Upper lobe of left lung (tissue), 6 donors: ENCODE measurements around the gene PPIE. TPM values are rescaled to one million over a fixed set of nuclear protein-coding genes. Genes with fewer than 3 reads are reported as not detected.

ENCODE experiments used
- ATAC-seq, 2 donors: fragments of 200-7000 bp; cut with Tn5 transposase; one replicate each; pipeline ENCODE4 v1.9.1; 2022; ENCODE audit warnings: mild to moderate bottlenecking in 2 of 2, moderate library complexity in 2 of 2; ENCODE audit not compliant: low FRiP score in 2 of 2
- DNase-seq, 2 donors: peaks; one replicate each; pipeline ENCODE4 v3.0.0-alpha.2; 2019 to 2020
- H3K27ac ChIP-seq, 4 donors: fragments of 200-600 bp; sonication (generic); one replicate each; pipeline ENCODE4 v1.5.1; 2016 to 2019
- H3K27me3 ChIP-seq, 4 donors: fragments of 200-600 bp; sonication (generic); one replicate each; pipeline ENCODE4 v1.5.1; 2017 to 2019
- H3K36me3 ChIP-seq, 4 donors: fragments of 200-600 bp; sonication (generic); one replicate each; pipeline ENCODE4 v1.5.1; 2016 to 2019
- H3K4me1 ChIP-seq, 4 donors: fragments of 200-600 bp; sonication (generic); one replicate each; pipeline ENCODE4 v1.5.1; 2018 to 2019
- H3K4me3 ChIP-seq, 4 donors: fragments of 200-600 bp; sonication (generic); one replicate each; pipeline ENCODE4 v1.5.1; 2017 to 2019; ENCODE audit warnings: mild to moderate bottlenecking in 2 of 4, moderate library complexity in 1 of 4
- H3K9me3 ChIP-seq, 4 donors: fragments of 200-600 bp; sonication (generic); one replicate each; pipeline ENCODE4 v1.5.1; 2018 to 2019
- CTCF ChIP-seq, 6 experiments: fragments of 450-650 bp in 4 of 6; fragments of 200-600 bp in 2 of 6; sonication (generic) in 2 of 6; IDR thresholded peaks; one replicate each; pipeline ENCODE4 v1.5.1; 2016 to 2019; ENCODE audit warnings: antibody characterized with exemption in 6 of 6
- EP300 ChIP-seq, 4 donors: sonication (generic); formaldehyde crosslinking; IDR thresholded peaks; one replicate each; pipeline ENCODE4 v1.5.1; 2017; ENCODE audit warnings: antibody characterized with exemption in 4 of 4, control low read depth in 2 of 4
- POLR2A ChIP-seq, 4 donors: fragments of 450-650 bp; IDR thresholded peaks; one replicate each; pipeline ENCODE4 v1.5.1; 2016 to 2017; ENCODE audit warnings: antibody characterized with exemption in 4 of 4, mild to moderate bottlenecking in 2 of 4
- POLR2AphosphoS5 ChIP-seq, 2 donors: sonication (generic); formaldehyde crosslinking; IDR thresholded peaks; one replicate each; pipeline ENCODE4 v1.5.1; 2017; ENCODE audit warnings: antibody characterized with exemption in 2 of 2
- WGBS, 2 donors: methylation state at CpG; one replicate each; pipeline ENCODE4 v1.1.5; 2017 to 2018; 5-methylcytosine and 5-hydroxymethylcytosine counted together
- total RNA-seq, 6 donors: library from RNA; depleted of rRNA in 4 of 6; stranded (reverse); fragments of >200 nt in 4 of 6; gene quantifications; one replicate each; pipeline versions ENCODE4 v1.1.0 to v1.2.1, GENCODE V29; 2016 to 2021
- donor health status: DM: no; HTN: no; CAD: no; lungs with moderate emphysema.
- donor health status: DM: no; HTN: yes; CAD: no; lungs with severe emphysema.

PPIE gene
- total RNA-seq, 6 donors from 2014 or later, result 23.6 to 54.5 (median 36.1) TPM

GRCh38 chr1:39788426-39788757 is 49.7 kb downstream of the PPIE start:
- Histone ChIP-seq H3K4me3 (peak overlapping the region in 3 of 4 donors; percentile 67 to 74 (median 69)), H3K4me1 (peaks cover 4 to 30% (median 10%) of the 10 kb centered on the region in 4 donors), H3K27ac (peak overlapping the region in 1 of 4 donors; percentile 68), H3K9me3 (no peaks in the 10 kb centered on the region), H3K36me3 (no peaks in the 10 kb centered on the region), H3K27me3 (peaks cover 0 to 20% (median 2%) of the 10 kb centered on the region in 4 donors)
- no peak for TF ChIP-seq EP300 (IDR thresholded peaks at IDR 0.05)
- TF ChIP-seq POLR2A (IDR thresholded peaks at IDR 0.05), result no peak
- TF ChIP-seq CTCF (IDR thresholded peaks at IDR 0.05), result no peak
- no peak for TF ChIP-seq POLR2AphosphoS5 (IDR thresholded peaks at IDR 0.05)
- WGBS, 2 donors, result no CpG with 5 or more reads among the region's 51 CpGs
- ATAC-seq, result peak in 1 of 2 donors; percentile 4
- DNase-seq, result no peak

GRCh38 chr1:39788758-39789570 is 50.3 kb downstream of the PPIE start, which contains the start of gene BMP8B:
Gene BMP8B, minus strand, starts transcription at chr1:39788865. Its CDS starts 380 bp downstream, at chr1:39788485.
- peak within 1 kb of the TSS; percentile 27 to 74 (median 68) for H3K4me3 ChIP-seq

GRCh38 chr1:39789571-39790110 is 51.0 kb downstream of the PPIE start:
- 64 to 65% methylated on average over 9 to 15 of the region's 15 CpGs for WGBS, 2 donors
- no peak for DNase-seq
- no peaks in the 10 kb centered on the region for H3K36me3 ChIP-seq
- peaks cover 4 to 30% (median 10%) of the 10 kb centered on the region in 4 donors for H3K4me1 ChIP-seq
- no peak for TF ChIP-seq POLR2A (IDR thresholded peaks at IDR 0.05)
- no peak for TF ChIP-seq EP300 (IDR thresholded peaks at IDR 0.05)
- no peak for TF ChIP-seq POLR2AphosphoS5 (IDR thresholded peaks at IDR 0.05)
- TF ChIP-seq CTCF (IDR thresholded peaks at IDR 0.05), result no peak
- peak overlapping the region in 3 of 4 donors; percentile 39 to 68 (median 48) for H3K27ac ChIP-seq
- no peak for ATAC-seq
- no peaks in the 10 kb centered on the region for H3K9me3 ChIP-seq
- H3K27me3 ChIP-seq, result peaks cover 0 to 20% (median 2%) of the 10 kb centered on the region in 4 donors
- peak overlapping the region; percentile 27 to 74 (median 68) for H3K4me3 ChIP-seq

More at GRCh38 chr1:39788758-39789570, 50.3 kb downstream of the PPIE start, which contains the start of gene BMP8B:
- H3K36me3 ChIP-seq, result no peaks in the 10 kb centered on the region
- peak within 1 kb of the TSS in 3 of 4 donors; percentile 39 to 68 (median 48) for H3K27ac ChIP-seq
- H3K27me3 ChIP-seq, result peaks cover 0 to 20% (median 2%) of the 10 kb centered on the region in 4 donors
- TF ChIP-seq POLR2AphosphoS5 (IDR thresholded peaks at IDR 0.05), result no peak
- peak in 2 of 4 donors; percentile 5 to 37 for TF ChIP-seq POLR2A (IDR thresholded peaks at IDR 0.05)
- TF ChIP-seq CTCF (IDR thresholded peaks at IDR 0.05), result peak in 1 of 6 experiments; percentile 6
- peaks cover 4 to 30% (median 10%) of the 10 kb centered on the region in 4 donors for H3K4me1 ChIP-seq
- peak; percentile 75 to 92 for ATAC-seq
- DNase-seq, result peak; percentile 81 to 94
- WGBS, 2 donors, result 4 to 9% methylated on average over 12 to 15 of the region's 91 CpGs
- no peaks in the 10 kb centered on the region for H3K9me3 ChIP-seq

- WGBS, 2 donors, result 91 to 96% methylated on average over 2 of the region's 2 CpGs
- DNase-seq, result no peak
- ATAC-seq, result no peak
Measured at GRCh38 chr1:39791838-39792237, 53.2 kb downstream of the PPIE start.

More at GRCh38 chr1:39791838-39792237, 53.2 kb downstream of the PPIE start:
- Histone ChIP-seq H3K9me3 (no peaks in the 10 kb centered on the region), H3K27ac (no peak overlapping the region), H3K36me3 (no peaks in the 10 kb centered on the region), H3K27me3 (peaks cover 0 to 20% (median 2%) of the 10 kb centered on the region in 4 donors), H3K4me3 (no peak overlapping the region), H3K4me1 (peaks cover 4 to 30% (median 10%) of the 10 kb centered on the region in 4 donors)
- TF ChIP-seq CTCF (IDR thresholded peaks at IDR 0.05) (no peak), POLR2AphosphoS5 (IDR thresholded peaks at IDR 0.05) (no peak), POLR2A (IDR thresholded peaks at IDR 0.05) (no peak), EP300 (IDR thresholded peaks at IDR 0.05) (no peak)
